ENCODE data around the gene MLLT10.
"Not testable (repeated sequence)": the region's sequence is repeated elsewhere in the genome, so short reads cannot be mapped to it uniquely, and the experiment has no call there.

The MLLT10 gene

DNA sequence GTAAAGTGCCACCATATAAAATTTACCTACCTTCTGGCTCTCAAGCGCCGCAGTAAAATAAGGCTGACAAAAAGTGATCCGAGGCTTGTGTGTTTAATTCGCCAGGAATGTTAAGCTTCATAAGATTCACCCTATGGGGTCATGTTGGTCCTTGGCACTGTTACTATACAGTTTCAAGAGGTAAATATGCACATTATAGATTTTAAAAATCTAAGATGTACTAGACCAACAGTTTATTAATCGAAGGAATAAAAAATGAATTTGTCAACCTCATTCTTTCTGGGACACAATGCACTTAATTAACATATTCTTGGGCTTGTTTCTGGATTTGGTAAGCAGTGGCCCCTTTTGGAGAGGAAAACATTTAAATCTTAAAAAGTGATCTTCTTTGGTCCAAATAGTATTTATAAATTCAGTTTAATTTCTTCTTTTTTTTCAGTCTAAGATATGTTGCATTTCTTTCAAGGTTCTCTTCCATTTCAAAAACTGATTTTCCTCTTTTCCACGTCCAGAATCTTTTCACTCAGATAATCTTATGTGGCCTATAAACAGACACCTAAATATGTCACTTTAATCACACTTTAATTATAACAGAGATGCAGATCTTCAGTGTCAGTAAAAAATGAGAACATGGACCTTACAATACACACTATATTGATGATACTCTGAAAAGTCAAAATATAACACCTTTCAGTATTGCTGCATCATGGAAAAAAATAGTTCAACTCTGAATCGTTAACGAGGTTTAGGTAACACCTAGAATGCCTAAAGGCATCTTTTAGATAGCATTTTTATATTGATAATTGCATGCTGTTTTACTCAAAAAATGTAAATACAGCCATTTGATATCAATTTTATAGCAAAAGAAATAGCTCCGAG, 4.8 kb upstream of the MLLT10 start:
- DNase-seq: no peak

DNA sequence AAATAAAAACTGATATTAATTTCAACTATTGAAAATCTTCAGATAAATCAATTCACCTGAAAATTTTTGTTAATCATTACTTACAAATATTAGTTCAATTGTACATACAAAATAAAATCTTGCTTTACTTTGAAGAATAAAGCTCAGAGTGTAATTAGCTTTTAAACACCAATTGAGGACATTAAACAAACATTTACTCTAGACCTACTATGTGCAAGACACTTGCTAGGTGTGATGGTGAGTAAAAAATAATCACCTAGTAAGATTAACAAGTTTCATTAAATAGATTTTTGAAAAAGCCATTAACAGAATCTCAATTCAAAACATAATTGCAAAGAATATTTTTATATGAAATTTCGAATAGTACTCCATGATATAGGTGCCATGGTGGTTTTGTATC, 3.9 kb upstream of the MLLT10 start:
- no peak for DNase-seq

DNA sequence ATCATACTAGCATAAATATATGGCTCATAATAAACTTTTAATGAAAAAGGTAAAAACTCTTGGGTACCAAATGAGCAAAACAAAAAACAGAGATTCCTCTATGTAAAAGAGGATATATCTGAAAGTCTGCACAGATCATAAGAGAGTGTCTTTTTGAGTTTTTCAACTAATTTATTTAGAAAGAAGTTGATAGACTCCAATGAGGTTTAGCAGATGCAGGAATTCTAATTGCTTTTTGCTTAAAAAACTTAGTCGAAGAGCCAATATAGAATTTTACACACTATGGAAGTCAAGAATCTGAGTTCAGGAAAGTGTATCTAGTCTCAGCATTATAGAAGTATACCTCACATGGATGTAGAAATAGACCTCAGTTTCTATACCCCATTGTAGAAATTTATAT, 3.4 kb upstream of the MLLT10 start:
- no peak for DNase-seq

DNA sequence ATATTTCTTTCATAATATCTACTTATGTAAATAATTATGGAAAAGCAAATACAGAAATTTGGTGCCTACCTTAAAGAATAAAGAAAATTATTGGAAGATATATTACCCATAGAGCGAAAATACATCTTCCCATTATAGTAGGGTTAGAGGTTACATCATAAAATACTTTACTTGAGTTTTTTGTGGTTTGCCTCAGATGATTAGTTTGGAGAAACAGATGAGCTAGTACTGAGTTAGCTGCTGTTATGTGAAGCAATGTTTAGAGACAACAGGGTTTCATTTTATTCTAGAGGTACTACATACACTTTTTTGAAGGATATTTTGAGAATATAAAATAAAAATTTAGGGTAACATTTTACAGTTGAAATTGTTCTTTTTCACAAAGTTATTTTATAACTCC, 2.9 kb upstream of the MLLT10 start:
- no peak for DNase-seq

DNA sequence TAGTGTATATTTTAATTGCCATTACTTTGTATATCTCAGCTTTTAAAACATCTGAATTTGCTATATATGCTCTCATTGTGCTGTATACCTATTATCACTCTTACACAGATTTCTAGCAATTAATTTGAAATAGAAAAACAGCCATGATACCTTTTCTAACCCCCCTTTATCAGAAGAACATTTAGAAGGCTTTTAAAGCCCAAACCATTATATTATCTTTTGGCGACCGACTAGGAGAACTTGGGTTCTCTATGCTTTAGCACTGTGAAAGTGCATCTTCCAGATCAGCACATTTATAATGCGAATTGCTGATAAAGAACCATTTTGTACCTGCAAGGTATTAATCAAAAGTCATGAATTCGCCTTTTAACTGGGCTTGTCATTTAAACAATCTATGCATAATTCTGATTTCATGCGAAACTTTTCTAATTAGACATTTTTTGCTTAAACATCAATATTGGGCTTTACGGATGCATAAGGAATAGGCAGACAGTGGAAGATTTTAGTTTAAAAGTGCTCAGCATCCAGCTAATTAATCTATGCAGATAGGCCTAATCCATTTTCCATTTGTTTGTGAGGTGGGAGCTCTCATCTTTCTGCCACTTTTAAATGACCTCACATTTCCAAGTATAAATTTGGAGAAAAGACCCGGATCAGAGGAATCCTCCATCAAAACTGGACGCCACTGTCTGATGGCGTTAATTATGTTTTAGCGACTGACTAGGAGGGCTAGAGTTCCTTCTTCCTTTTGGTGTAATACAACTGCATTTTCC, 1.2 kb upstream of the MLLT10 start:
- DNase-seq: no peak

DNA sequence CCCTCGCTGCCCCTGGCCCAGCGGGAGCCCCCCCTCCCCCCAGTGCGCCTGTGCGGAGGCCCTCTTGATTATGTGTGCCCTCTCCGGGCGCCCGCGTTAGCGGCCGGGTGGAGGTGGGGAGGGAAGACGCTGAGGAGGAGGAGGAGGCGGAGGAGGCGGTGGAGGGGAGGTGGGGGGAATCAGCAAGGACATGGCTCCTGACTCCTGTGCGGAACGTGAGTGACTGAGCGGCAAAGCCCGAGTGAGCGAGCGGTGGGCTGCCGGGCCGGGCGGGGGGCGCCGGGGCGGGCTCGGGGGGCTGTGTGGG, 201 bp downstream of the MLLT10 start:
- no peak for DNase-seq

DNA sequence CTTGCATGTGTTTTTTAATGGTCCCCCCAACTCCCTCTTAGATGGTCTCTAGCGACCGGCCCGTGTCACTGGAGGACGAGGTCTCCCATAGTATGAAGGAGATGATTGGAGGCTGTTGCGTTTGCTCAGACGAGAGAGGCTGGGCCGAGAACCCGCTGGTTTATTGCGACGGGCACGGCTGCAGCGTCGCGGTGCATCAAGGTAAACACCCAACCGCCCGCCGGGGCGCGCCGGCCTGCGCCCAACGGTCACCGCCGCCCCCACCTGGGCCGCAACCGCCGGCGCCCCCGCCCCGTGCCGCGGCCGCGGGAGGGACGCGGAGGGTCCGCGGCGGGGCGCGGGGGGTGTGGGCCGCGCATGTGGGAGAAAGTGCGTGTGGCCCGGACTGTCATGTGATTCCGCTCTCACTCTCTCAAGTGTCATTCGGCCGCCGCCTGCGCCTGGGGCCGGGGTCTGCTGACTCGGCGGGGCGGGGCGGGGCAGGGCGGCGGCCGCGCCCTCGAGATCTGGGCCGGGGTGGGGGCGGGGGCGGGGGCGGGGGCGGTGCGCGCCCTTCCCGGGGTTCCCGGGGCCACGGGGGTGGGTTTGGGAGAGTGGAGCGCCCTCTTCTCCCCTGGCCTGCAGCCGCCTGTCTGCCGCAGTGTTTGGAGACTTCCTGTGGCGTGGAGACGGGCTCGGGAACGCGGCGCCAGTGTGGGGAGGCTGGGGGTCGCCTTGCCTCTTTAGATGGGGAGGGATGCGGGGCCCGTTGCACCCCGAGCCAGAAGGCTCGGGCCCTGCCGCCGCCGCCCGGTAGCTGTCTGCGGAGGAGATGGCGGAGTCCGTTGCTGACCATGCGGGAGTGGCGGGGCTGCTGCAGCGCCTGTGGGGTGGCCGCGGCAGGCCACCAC, 817 bp downstream of the MLLT10 start:
- peak; percentile 35 for DNase-seq

DNA sequence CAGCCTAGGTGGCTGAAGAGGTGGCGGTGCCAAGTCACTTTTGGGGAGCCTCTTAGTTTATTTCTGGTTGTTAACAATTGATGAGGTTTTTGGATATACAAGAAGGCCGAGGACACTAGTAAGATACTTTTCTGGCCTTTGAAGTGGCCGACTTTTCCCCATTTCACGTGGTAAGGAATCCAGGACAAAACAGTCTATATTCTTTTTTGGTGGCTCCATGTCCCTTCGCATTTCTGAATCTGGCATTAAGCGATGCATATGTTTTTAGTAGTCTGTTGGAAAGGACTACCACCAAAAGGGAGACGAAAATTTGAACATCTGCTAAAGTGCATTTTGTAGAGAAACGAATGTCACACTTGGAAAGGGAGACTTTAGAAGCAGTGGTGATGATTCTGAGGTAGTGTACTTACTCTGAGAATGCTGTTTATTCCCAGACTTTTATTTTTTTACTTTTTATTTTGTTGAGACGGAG, 1.5 kb downstream of the MLLT10 start:
- DNase-seq: no peak

DNA sequence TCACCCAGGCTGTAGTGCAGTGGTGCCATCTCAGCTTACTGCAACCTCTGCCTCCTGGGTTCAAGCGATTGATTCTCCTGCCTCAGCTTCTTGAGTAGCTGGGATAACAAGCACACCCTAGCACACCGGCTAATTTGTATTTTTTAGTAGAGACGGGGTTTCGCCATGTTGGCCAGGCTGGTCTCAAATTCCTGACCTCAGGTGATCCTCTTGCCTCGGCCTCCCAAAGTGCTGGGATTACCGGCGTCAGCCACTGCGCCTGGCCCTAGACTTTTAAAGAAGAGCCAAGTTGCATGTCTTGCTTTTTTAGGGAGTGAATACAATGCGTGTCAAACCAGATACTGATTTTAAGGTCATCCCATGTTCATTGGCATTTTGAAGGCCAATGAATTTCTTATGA, 1.9 kb downstream of the MLLT10 start:
- DNase-seq: not testable (repeated sequence)

DNA sequence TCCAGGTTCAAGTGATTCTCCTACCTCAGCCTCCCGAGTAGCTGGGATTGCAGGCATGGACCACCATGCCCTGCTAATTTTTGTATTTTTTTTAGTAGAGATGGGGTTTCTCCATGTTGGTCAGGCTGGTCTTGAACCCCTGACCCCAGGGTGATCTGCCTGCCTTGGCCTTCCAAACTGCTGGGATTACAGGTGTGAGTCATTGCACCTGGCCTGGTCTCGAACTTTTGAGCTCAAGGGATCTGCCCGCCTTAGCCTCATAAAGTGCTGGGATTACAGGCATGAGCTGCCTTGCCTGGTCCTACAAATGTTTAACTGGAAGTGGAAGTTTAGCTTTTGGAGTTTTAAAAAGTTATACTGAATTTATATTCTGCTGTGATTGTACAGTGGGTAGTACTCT, 2.8 kb downstream of the MLLT10 start:
- DNase-seq: no peak

DNA sequence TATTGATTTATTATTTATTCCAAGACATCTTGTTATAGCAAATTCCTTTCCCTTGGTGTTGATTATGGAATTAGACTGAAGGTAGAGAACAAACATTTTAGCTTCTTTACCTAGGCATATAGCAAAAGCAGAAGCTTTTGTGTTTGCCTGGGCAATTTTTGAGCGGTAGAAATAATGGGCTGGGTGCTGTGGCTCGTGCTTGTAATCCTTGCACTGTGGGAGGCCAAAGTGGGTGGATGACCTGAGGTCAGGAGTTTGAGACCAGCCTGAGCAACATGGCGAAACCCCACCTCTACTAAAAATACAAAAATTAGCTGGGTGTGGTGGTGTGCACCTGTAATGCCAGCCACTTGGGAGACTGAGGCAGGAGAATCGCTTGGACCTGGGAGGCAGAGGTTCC, 6.7 kb downstream of the MLLT10 start:
- DNase-seq: not testable (repeated sequence)

DNA sequence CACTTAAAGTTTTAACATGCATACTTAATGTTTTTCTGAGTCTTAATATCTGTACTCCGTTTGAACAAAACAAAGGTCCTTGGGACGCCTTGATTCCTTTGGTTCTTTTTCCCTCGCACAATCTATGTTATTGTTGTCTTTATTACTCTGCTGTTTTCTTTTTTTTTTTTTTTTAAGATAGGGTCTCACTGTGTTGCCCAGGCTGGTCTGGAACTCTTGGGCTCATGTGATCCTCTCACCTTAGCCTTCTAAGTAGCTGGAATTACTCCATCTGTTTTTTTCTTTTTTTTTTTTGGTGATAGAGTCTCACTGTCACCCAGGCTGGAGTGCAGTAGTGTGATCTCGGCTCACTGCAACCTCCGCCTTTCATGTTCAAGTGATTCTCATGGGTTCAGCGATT, 13.2 kb downstream of the MLLT10 start:
- no peak for DNase-seq

DNA sequence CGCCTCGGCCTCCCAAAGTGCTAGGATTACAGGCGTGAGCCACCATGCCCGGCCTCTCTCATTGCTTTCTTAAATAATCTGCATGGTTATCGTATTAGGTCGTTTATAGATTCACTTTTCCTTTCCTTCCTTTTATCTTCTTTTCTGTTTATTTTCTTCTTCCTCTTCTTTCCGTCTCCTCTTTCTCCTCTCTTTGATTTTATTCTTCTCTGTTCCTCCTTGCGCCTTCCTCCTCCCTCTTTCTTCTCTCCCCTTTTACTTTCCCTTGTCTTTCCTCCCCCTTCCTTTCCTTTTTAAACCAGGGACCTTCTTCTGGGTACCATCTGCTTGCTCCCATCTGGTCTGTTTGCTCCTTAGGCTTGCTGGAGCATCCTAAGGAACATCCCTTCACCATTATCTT, 18.6 kb downstream of the MLLT10 start:
- DNase-seq: no peak

DNA sequence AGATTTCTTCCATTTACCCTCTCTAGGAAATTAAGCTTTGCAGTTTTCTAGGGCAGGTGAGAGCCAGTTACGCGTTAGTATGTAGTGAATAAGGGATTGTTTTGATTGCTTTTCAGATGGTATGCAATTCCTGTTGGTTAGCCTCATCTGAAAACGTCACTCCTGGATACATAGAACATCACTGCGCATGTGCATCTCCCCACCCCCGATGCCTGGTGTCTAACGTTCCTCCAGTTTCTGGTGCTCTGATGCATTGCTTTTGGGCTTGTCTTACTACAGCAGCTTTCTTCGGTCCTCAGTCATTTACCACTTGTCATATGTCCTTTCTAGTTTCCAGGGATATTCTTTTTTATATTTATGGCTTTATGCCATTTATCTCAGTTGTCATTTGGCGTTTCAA, 22.5 kb downstream of the MLLT10 start:
- no peak for DNase-seq

DNA sequence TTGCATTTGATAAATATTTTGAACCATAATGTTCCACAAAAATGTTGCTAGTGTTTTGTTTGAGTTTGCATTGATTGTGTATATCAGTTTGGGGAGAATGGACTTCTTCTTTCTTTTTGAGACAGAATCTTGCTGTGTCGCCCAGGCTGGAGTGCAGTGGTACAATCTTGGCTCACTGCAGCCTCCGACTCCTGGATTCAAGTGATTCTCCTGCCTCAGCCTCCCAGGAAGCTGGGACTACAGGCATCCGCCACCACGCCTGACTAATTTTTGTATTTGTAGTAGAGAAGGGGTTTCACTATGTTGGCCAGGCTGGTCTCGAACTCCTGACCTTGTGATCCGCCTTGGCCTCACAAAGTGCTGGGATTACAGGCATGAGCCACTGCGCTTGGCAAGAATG, 25.0 kb downstream of the MLLT10 start:
- DNase-seq: not testable (repeated sequence)

DNA sequence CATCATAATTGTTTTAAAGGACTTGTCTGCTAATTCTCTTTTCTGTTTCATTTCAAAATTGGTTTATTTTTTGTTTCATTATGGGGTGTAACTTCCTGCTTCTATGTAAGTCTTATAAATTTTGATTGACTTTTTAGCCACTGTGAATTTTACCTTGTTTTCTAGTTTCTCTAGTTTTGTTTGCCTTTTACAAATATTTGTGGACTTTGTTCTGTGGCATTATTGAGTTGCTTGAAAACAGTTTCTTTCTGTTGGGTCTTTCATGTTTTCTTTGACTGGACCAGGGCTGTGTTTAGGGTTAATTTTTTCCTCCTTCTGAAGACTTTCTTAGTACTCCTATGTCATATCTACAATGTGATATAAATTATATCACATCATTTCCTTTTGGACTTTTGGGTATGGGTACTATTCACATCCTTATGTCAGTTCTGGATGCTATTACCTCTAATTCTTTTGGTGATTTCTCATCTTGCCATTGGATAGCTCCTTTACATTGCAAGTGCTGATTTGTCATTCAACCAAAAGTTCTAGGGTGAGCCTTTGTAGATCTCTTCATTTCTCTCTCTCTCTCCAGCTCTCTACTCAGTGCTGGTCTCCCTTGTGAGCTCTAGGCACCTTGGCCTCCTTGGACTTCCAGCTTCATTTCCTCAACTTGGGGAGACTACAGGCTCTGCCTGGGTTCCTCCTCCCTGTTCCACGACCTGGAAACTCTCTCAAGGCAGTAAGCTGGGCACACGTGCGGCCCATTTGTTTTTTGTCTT, 36.9 kb downstream of the MLLT10 start:
- DNase-seq: no peak

DNA sequence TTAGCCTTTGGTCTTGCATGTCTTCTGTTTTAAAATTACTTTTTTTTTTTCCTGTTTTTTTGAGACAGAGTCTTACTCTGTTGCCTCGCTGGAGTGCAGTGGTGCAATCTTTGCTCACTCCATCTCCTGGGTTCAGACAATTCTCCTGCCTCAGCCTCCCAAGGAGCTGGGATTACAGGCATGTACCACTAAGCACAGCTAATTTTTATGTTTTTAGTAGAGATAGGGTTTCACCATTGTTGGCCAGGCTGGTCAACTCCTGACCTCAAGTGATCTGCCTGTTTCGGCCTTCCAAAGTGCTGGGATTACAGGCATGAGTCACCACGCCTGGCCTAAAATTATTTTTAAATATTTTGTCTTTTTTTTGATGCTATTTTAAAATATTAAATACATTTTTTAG, 38.5 kb downstream of the MLLT10 start:
- DNase-seq: no peak

DNA sequence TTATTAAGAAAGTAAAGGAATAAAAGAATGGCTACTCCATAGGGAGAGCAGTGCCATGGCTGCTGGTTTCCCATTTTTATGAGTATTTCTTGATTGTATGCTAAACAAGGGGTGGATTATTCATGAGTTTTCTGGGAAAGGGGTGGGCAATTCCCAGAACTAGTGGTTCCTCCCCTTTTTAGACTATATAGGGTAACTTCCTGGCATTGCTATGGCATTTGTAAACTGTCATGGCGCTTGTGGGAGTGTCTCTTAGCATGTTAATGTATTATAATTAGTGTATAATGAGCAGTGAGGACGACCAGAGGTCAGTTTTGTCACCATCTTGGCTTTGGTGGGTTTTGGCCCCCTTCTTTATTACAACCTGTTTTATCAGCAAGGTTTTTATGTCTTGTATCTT, 40.5 kb downstream of the MLLT10 start:
- DNase-seq: not testable (repeated sequence)

DNA sequence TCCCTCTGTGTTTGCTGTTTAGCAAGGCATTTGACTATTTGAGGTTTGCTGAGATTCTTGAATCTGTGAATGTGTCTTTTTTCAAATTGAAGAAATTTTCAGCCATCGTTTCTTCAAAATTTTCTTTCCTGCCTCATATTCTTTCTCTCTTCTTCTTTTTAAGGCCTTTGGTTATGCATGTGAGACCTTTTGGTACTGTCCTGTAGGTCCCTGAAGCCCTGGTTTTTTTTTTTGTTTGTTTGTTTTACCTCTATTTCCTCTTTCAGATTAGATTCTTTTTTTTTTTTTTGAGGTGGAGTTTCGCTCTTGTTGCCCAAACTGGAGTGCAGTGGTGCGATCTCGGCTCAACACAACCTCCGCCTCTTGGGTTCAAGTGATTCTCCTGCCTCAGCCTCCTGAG, 45.3 kb downstream of the MLLT10 start:
- no peak for DNase-seq

DNA sequence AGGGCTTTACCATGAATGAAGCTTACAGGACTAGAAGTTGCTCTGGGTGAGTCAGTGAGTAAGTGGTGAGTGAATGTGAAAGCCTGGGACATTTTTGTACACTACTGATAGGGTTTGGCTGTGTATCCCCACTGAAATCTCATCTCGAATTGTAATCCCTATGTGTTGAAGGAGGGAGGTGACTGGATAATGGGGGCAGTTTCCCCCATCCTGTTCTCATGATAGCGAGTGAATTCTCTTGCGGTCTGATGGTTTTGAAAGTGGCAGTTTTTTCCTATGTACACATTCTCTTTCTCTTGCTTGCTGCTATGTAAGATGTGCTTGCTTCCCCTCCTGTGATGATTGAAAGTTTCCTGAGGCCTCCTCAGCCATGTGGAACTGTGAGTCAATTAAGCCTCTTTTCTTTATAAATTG, 47.4 kb downstream of the MLLT10 start:
- not testable (repeated sequence) for DNase-seq

DNA sequence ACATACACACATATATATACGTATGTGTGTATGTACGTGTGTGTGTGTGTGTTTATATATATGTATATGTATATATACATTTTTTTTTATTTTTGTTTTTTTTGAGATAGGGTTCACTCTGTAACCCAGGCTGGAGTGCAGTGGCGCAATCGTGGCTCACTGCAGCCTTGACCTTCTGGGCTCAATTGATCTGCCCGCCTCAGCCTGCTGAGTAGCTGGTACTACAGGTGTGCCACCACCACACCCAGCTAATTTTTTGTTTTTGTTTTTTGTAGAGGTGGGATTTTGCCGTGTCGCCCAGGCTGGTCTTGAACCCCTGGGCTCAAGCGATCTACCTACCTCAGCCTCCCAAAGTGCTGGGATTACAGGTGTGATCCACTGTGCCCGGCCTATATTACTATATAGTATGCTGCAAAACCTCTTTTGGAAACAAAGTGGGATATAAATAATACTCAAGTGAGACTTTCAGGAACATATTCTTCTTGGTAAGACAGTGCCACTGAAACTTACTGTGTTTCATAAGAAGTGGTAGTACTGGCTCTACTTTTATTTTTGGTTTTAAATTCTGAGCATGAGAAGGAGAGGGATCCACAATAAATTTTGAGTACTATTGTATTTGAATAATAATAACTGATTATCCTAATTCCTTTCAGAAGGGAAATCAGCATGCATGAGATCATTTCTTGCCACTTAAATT, 51.0 kb downstream of the MLLT10 start:
- no peak for DNase-seq

DNA sequence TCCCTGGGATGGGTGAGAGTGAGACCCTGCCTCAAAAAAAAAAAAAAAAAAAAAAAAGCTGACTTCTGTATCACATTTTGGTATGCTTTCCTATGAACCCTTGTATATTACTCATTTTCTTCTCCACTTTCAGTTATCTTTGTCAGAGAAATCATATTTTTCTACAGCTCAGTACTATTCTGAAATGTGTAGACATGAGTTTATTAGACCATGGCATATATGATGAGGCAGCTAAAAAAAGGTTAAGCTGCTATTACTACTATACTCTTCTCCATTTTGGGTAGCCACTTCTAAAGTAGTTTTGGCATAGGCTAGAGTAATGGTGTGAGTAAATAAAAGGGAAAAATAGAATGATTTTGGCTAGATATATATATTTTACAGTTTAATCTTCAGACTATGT, 53.4 kb downstream of the MLLT10 start:
- no peak for DNase-seq

Data from activated gamma-delta T cell (primary cell).